ENCODE data around the gene MAGEA8.
"Not testable (repeated sequence)": the region's sequence is repeated elsewhere in the genome, so short reads cannot be mapped to it uniquely, and the experiment has no call there.

The MAGEA8 gene

DNA sequence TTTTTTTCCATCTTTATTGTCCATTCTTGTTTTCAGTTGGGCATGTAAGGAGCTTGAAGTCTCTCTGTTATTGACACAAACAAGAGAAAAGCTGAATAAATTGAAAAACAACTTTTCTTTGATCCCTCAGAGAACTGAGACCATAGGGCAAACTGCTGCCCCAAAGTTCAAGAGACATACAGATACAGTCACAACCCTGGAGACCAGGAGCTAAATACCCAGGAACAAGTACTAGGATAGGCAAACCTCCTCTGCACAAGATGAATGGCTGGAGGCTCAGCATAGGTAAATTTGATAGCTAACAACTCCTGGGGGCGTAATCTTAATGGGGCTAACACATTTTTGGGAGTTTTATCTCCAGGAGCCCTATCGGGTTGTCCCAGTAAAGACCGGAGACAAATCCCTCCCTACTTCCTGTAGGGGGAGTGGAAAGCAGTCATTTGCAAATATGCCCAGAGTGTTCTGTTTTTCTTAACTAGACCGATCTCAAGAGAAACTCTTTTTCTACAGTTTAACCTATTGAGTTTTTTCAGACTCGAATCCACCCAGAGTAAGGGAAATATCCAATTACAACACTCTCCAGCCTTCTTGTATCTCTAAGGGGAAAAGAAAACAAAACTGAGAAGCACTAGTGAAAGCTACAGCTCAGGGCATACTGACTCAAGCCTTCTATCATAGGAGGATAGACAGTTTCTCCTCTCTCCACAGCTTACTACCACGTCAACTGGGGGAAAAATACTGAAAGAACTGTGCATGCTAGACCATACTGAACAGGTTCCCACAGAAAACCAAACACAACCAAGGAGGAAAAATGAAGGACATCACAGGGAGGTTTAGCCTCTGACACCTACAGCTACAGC, 23.1 kb downstream of the MAGEA8 start:
- DNase-seq (ENCODE audit: low read depth in 2 of 2) = no peak

DNA sequence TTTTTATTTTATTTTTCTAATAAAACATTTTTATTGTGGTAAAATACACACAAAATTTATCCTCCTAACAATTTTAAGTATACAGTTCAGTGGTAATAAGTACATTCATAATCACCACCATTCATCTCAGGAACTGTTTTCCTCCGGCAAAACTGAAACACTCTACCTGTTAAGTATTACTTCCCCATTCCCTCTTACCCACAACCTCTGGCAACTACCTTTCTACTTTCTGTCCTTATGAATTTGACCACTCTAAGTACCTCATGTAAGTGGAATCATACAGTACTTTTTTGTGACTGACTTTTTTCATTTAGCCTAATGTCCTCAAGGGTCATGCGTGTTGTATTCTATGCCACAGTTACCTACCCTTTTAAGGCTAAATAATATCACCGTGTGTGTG, 27.3 kb downstream of the MAGEA8 start:
- no peak for DNase-seq (ENCODE audit: low read depth in 2 of 2)

DNA sequence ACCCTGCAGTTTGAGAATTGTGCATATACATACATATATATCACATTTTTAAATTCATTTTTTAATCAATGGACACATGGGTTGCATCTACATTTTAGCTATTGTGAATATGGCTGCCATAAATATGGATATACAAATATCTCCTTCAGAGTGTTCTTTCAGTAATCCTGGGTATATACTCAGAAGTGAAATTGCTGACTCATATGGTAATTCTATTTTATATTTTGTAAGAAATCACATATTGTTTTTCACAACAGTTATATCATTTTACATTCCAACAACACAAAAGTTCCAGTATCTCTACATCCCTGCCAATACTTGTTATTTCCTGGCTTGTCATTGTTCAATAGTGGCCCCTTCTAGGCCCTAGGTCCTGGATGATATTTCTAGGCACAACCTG, 27.7 kb downstream of the MAGEA8 start:
- no peak for DNase-seq (ENCODE audit: low read depth in 2 of 2)

DNA sequence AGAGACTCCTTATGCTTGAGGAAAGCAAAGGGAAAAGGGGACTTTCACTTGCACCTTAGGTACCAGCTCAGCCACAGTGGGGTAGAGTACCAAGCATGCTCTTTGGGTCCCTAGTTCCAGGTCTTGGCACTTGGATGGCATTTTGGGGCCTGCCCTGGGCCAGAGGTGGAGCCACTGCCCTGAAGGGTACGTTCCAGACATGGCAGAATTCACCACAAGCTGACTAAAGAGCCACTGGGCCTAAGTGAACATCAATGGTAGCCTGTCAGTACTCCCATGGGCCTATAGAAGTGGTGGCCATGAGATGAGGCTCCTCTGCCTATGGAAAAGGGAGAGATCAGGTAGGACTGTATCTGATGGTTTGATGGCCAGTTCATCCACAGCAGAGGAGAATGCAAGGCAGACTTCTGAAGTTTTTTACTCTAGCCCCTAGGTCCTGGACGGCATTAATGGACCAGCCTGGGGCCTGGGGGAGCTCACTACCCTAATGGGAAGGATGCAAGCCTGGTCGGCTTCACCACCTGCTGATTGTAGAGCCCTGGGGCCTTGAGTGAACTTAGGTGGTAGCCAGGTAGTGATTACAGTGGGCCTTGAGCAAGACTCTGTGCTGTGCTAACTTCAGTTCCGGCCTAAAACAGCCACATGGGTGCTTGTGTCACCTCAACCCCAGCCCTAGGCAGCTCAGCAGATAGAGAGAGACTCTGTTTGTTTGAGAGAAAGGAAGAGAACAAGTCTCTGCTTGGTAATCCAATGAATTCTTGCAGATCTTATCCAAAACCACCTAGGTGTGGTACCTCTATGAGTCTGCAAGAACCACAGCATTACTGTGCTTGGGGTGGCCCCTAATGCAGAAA, 28.6 kb downstream of the MAGEA8 start:
- DNase-seq (ENCODE audit: low read depth in 2 of 2) = no peak

DNA sequence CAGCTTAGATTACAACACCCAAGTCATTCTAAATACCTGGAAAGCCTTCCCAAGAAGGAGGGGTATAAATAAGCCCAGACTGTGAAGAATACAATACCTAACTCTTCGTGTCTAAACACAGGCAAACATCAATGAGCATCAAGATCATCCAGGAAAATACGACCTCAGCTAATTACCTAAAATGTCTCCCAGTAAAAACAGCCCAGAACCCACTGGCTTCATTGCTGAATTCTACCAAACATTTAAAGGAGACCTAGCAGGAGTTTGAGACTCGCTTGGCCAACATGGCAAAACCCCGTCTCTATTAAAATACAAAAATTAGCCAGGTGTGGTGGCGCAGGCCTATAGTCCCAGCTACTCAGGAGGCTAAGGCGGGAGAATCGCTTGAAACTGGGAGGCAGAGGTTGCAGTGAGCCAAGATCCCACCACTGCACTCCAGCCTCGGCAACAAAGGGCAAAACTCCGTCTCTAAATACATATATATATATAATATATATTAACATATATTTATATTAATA, 29.3 kb downstream of the MAGEA8 start:
- no peak for DNase-seq (ENCODE audit: low read depth in 2 of 2)

DNA sequence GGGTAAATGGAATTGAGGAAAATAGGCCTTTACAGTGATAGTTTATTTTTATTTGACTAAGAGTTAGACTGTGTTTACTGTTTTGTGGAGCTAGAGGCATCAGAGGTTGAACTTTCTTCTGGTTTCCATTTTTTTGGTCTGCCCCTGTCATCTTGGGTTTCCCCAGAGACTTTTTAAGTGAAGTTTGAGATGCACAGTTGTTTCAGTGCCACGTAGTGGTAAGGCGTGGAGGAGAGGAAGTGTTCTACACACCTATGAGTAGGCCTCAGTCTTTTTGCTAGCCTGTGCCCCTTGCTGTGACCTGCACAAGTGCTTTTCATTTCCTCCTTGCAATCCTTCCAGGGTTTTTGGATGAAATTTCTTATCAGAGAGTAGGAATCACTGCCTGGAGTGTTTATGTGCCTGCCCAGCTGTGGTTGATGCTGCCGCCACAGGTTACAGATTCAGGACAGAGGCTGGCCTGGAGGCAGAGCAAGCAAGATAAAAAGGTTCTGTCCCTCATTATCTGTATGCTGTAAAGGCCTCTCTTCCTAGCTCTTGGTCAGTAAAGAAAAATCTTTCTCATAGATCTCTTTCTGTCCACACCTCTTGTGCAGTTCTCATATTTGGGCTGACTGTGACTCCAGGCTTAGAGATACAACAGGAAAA, 35.9 kb downstream of the MAGEA8 start:
- DNase-seq (ENCODE audit: low read depth in 2 of 2) = no peak

DNA sequence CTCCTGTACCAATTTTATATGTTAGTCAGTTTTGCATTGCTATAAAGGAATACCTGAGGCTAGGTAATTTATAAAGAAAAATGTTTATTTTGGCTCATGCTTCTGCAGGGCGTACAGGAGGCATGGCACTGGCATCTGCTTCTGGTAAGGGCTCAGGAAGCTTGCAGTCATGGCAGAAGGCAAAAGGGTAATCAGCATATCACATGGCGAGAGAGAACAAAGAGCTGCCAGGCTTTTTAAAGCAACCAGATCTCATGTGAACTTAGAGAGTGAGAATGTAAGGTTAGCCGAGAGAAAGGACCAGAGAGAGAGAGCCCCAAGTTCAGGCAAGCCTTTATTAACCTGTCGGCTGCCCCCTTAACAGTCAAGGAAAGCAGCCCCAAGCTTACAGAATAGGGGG, 42.9 kb downstream of the MAGEA8 start:
- not testable (repeated sequence) for DNase-seq (ENCODE audit: low read depth in 2 of 2)

DNA sequence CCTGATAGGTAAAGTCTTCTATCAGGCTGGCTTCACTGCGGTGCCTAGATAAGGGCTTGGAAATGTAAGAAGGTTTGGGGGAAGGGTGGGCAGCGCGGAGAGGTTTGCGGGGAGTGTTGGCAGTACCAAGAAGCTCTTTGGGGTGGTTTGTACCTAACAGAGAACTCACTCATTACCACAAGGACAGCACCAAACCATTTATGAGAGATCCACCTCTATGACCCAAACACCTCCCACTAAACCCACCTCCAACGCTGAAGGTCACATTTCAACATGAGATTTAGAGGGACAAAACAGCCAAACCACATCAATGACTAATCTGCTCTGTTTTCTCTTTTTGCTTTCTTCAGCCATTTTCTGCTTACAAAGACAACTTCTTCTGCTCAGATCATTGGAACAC, 43.5 kb downstream of the MAGEA8 start:
- not testable (repeated sequence) for DNase-seq (ENCODE audit: low read depth in 2 of 2)

DNA sequence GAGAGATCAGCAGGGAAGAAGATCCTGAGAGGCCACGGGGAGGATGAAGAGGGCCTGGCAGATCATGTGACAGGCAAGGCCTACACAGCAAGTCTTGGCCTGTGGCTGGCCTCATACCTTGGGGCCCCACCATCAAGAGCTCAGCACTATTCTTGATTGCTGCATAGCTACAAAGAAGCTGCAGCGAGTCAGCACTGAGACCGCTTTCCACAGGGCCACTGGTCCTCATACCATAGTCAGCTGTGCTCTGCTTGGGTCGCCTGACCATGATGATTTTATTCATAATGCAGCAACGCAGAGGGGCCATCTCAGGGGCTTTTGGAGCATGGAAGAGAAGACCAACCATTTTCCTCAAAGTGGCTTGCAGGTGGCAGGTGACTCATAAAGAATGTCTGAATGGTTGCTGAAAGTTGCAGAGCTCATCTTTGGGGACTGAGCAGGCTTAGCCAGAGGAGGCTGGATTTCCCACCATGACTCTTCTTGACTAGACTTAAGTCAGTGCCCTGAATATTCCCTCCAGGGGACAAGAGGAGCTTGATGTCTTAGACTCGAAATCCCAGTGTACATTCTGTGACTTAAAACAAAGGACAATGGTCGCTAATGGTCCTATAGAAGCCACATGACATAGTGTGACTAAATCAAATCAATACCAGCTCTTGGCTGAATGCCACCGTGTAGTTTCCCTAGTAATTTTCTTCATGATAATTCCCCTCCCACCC, 46.4 kb downstream of the MAGEA8 start:
- DNase-seq (ENCODE audit: low read depth in 2 of 2) = not testable (repeated sequence)

DNA sequence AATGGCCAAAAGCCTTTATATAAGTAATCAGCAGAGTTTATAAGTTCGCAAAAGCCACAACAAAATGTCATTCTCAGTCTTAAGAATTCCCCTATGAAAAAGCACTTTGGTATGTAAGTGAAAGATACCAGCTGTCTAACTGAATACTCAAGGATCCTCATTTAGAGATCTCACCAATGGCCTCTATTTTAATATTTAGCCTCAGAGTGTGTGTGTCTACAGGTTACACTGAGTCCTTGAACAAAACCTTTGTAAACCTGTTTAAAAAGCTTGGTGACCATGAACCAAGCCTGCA, 46.9 kb downstream of the MAGEA8 start:
- DNase-seq (ENCODE audit: low read depth in 2 of 2) = not testable (repeated sequence)

DNA sequence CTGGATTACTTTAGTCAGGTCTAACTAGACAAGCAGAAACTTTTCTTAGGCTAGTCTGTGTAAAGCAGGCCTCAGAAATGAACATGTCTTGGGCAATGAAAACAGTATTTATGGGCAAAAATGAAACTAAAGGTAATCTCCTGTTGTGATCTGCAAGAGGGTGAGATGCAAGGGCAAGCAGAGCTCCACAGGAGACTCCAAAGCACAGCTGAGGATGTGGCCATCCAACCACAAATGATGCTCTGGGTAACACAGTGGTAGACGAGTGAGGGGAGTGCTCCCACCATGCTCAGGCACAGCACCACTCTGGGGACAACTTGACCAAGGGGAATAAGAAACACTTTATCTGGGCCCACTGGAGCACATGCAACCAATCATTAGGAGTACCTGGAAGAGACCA, 47.7 kb downstream of the MAGEA8 start:
- DNase-seq (ENCODE audit: low read depth in 2 of 2) = not testable (repeated sequence)

DNA sequence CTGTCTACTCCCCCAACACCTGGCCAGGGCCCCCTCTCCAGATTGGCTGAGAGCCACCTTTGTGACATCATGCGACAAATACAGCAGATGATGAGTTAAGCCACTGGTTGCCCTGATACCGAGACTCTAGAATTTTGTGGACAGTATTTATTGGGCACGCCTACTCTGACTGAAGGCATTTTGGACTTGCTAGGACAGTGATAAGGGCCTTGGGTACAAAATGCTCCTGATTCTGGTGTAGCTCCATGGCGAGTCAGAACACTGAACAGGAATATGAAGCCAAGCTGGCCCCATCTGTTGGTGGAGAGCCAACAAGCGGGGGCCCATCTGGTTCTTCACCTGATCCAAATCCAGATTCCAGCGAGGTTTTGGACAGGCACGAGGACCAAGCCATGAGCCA, 48.4 kb downstream of the MAGEA8 start, which contains the start of gene HSFX4:
Gene HSFX4, plus strand, starts transcription at position 174 of the 400 bp plus-strand sequence. Its CDS starts 72 bp downstream, at position 246.
- DNase-seq (ENCODE audit: low read depth in 2 of 2) = not testable (repeated sequence)

DNA sequence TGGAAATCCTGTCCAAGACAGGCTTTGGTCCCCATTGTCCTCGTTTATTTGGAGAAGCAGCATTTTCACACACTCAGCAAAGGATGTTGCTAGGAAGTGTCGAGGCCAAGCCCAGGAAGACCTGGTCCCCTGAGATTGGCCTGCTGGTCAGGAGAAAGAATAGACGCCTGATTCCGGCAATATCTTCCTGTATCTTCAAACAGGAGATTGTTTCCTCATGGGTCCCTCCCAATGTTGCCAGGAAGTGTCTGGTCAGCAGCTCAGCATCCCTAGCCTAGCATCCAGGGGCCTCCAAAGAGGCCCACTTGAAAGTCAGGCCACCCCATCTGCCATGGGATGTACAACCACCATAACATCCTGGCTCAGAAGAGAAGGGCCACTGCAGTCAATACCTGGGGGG, 50.4 kb downstream of the MAGEA8 start:
- DNase-seq (ENCODE audit: low read depth in 2 of 2) = not testable (repeated sequence)

DNA sequence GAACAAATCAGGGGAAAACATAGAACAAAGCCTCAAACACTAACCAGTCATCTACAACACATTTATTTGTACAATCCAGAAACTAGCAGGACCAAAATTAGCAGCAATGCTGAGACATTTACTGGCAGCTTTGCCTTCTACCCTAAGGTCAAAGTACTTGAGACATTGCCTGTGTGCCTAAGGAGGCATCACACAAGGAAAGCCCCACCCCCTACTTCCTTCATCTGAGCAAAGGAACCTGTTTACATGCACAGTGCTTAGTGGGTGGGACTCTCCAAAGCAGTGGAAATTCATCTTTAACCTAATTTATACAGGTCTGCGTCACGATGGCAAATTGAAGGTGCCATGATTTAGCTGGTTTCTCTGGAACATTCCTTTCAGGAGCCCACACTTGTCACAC, 51.2 kb downstream of the MAGEA8 start:
- not testable (repeated sequence) for DNase-seq (ENCODE audit: low read depth in 2 of 2)

DNA sequence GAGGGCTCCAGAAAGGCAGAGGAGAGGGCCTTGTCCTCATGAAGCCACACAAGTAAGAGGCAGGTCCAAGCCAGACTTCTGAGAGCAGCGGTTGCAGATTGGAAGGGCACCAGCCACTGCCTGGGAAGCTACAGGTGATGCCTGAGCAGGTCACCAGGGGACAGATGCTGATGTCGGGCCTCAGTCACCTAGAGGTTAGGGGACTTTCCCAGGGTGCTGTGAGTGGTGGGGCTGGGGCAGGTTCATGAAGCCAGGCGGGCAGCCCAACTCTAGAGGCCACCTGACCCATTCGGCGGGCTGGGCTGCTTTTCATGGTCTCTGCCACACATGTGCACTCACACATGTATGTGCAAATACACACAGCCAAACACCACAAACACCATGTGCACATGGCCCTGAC, 52.0 kb downstream of the MAGEA8 start:
- not testable (repeated sequence) for DNase-seq (ENCODE audit: low read depth in 2 of 2)

DNA sequence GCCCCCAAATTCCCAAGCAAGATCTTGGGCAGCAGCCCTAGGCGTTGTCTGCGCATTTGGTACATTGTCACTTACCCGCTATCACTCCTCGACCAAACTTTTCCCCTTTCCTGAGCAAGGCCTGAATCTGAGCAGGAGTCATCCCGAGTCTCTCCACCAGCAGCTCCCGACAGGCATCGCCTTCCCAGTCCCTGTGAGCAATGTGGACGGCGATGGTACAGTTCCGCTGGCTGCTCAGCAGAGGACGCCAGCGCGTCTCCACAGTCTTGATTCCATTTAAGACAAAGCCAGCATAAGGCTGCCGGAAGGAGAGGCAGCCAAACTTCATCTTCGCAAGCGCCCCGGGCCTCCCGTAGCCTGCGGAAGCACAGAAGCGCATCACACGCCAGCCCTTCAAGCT, 52.6 kb downstream of the MAGEA8 start:
- DNase-seq (ENCODE audit: low read depth in 2 of 2) = not testable (repeated sequence)

All from stimulated activated CD8-positive, alpha-beta memory T cell treated with anti-CD3 and anti-CD28 coated beads, Interleukin-15, amount 100 ng/mL, for 4 hours (primary cell).